ENCODE measurements around the gene CELA3A.
"Not testable (repeated sequence)": the region's sequence is repeated elsewhere in the genome, so short reads cannot be mapped to it uniquely, and the experiment has no call there.

DNA sequence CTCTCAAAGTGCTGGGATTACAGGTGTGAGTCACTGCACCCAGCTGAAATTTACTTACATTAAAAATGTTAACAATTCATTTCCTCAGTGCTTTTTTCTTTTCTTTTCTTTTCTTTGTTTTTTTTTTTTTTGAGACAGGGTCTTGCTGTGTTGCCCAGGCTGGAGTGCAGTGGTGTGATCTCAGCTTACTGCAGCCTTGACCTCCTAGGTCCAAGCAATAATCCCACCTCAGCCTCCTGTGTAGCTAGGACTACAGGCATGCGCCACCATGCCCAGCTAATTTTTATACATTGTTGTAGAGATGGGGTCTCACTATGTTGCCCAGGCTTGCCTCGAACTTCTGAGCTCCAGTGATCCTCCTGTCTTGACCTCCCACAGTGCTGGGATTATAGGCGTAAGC is 2.5 kb downstream of the CELA3A start:
- TF ChIP-seq, protein P1, sequence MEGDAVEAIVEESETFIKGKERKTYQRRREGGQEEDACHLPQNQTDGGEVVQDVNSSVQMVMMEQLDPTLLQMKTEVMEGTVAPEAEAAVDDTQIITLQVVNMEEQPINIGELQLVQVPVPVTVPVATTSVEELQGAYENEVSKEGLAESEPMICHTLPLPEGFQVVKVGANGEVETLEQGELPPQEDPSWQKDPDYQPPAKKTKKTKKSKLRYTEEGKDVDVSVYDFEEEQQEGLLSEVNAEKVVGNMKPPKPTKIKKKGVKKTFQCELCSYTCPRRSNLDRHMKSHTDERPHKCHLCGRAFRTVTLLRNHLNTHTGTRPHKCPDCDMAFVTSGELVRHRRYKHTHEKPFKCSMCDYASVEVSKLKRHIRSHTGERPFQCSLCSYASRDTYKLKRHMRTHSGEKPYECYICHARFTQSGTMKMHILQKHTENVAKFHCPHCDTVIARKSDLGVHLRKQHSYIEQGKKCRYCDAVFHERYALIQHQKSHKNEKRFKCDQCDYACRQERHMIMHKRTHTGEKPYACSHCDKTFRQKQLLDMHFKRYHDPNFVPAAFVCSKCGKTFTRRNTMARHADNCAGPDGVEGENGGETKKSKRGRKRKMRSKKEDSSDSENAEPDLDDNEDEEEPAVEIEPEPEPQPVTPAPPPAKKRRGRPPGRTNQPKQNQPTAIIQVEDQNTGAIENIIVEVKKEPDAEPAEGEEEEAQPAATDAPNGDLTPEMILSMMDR (IDR thresholded peaks at IDR 0.05): not testable (repeated sequence)
- not testable (repeated sequence) for TF ChIP-seq EP300, POLR2A (IDR thresholded peaks at IDR 0.05)

Data from upper lobe of left lung (tissue), 4 donors.